ENCODE results near the gene TPM2.

GRCh38 chr9:35723426-35723825 lies 33.7 kb upstream of the TPM2 start:
- no peak for TF ChIP-seq CTCF (IDR thresholded peaks at IDR 0.05)
- TF ChIP-seq EZH2 (IDR thresholded peaks at IDR 0.05) = no peak
- no peak for TF ChIP-seq EZH2phosphoT487 (IDR thresholded peaks at IDR 0.05)

Data from neural progenitor cell (in vitro differentiated cells).